K562 (cell line): Measurements from ENCODE around the gene RBM34. TPM values are rescaled to one million over a fixed set of nuclear protein-coding genes. Genes with fewer than 3 reads are reported as not detected.
"Not testable (repeated sequence)": the region's sequence is repeated elsewhere in the genome, so short reads cannot be mapped to it uniquely, and the experiment has no call there.

ENCODE experiments used
- ATAC-seq: fragments of 200-7000 bp; cut with Tn5 transposase; 3 replicates; pipeline ENCODE4 v1.9.1; 2020; ENCODE audit warnings: moderate library complexity
- BruUV-seq: library from RNA; stranded (reverse); fragments of 400-500 nt; replicated peaks from 2 replicates; lab custom pipeline; 2021; lab: Mats Ljungman, UMichigan
- CTCF ChIA-PET: fragments of 300-600 bp; formaldehyde crosslinking; extraction: SDS; loops from one replicate; lab custom pipeline; 2021; ENCODE audit warnings: low intra/inter-chr PET ratio; lab: Yijun Ruan, JAX
- POLR2A ChIA-PET: fragments of 300-600, 350-650 bp; sonication (Branson Sonifier 250); formaldehyde crosslinking; extraction: SDS; loops from one replicate; lab custom pipeline; 2021; ENCODE audit warnings: antibody characterized with exemption, inconsistent platforms; lab: Yijun Ruan, JAX
- DNase-seq, 4 experiments: peaks; one replicate each; pipeline versions ENCODE4 v3.0.0 to v3.0.0-alpha.2; 2011 to 2018; ENCODE audit warnings: low spot score in 3 of 4, mixed read lengths in 3 of 4; ENCODE audit errors: extremely low read depth in 1 of 4
- FAIRE-seq: peaks from 2 replicates; lab custom pipeline; 2011; peaks lifted over from hg19 to GRCh38; lab: Jason Lieb, UNC
- H2AFZ ChIP-seq: 2 replicates; pipeline ENCODE4 v1.6.0; 2011; ENCODE audit warnings: low read depth, low read length, control low read depth, inconsistent platforms
- H3K27ac ChIP-seq: fragments of 200-600 bp; 3 replicates; pipeline ENCODE4 v1.8.0; 2011; ENCODE audit warnings: low read depth, mild to moderate bottlenecking, control low read depth, inconsistent platforms, low read length, moderate library complexity, mixed read lengths; ENCODE audit errors: extremely low read depth
- H3K27me3 ChIP-seq, 2 experiments: fragments of 300-600 bp in 1 of 2; 2 replicates in 1 of 2; 3 replicates in 1 of 2; pipeline versions ENCODE4 v1.6.0 to v1.8.0; 2011; ENCODE audit warnings: inconsistent platforms in 2 of 2, low read length in 2 of 2, mild to moderate bottlenecking in 1 of 2, mixed read lengths in 1 of 2, moderate library complexity in 1 of 2; ENCODE audit not compliant: control insufficient read depth in 2 of 2, insufficient read depth in 2 of 2
- H3K36me3 ChIP-seq: fragments of 300-600 bp; 3 replicates; pipeline ENCODE4 v1.8.0; 2011; ENCODE audit warnings: mild to moderate bottlenecking, low read length, inconsistent platforms; ENCODE audit not compliant: control insufficient read depth, insufficient read depth
- H3K4me1 ChIP-seq, 2 experiments: fragments of 200-600 bp in 1 of 2; replicated peaks in 1 of 2; 2 replicates in 1 of 2; 3 replicates in 1 of 2; pipeline versions ENCODE4 v1.5.1 to v1.8.0; 2011; ENCODE audit warnings: inconsistent platforms in 2 of 2, low read length in 2 of 2, mild to moderate bottlenecking in 1 of 2, mixed read lengths in 1 of 2, moderate library complexity in 1 of 2; ENCODE audit not compliant: control insufficient read depth in 2 of 2, insufficient read depth in 2 of 2
- H3K4me2 ChIP-seq: 2 replicates; pipeline ENCODE4 v1.6.1; 2011; ENCODE audit warnings: low read length, control low read depth, inconsistent platforms, mixed read lengths; ENCODE audit not compliant: insufficient read depth
- H3K4me3 ChIP-seq: fragments of 200-600 bp; sonication (generic), shearing (Covaris generic); 2 replicates; pipeline ENCODE4 v1.5.1; 2016; ENCODE audit warnings: control low read depth, inconsistent platforms
- H3K79me2 ChIP-seq: fragments of 200-600 bp; 3 replicates; pipeline ENCODE4 v1.8.0; 2011; ENCODE audit warnings: low read length, inconsistent platforms; ENCODE audit not compliant: control insufficient read depth, insufficient read depth
- H3K9ac ChIP-seq, 2 experiments: 2 replicates each; pipeline versions ENCODE4 v1.6.0 to v1.6.1; 2011; ENCODE audit warnings: low read depth in 2 of 2, low read length in 2 of 2, control low read depth in 1 of 2, inconsistent platforms in 1 of 2, mild to moderate bottlenecking in 1 of 2, mixed read lengths in 1 of 2; ENCODE audit not compliant: insufficient read depth in 1 of 2
- H3K9me1 ChIP-seq: one replicate; pipeline ENCODE4 v1.6.0; 2011; ENCODE audit warnings: inconsistent platforms, mild to moderate bottlenecking, low read length, moderate library complexity; ENCODE audit not compliant: control insufficient read depth, insufficient read depth
- H3K9me3 ChIP-seq: replicated peaks from 2 replicates; pipeline ENCODE4 v1.5.1; 2011; ENCODE audit warnings: low read depth, low read length, inconsistent platforms; ENCODE audit not compliant: control insufficient read depth, insufficient read depth
- H4K20me1 ChIP-seq: replicated peaks from 2 replicates; pipeline ENCODE4 v1.6.1; 2011; ENCODE audit warnings: low read length, inconsistent platforms, mixed read lengths; ENCODE audit not compliant: control insufficient read depth, insufficient read depth
- CBX1 ChIP-seq: sonication (generic); IDR thresholded peaks from 2 replicates; pipeline ENCODE4 v1.6.1; 2016; ENCODE audit warnings: antibody characterized with exemption, low read depth, mild to moderate bottlenecking
- CEBPB ChIP-seq: fragments of 450-650 bp; IDR thresholded peaks from 2 replicates; pipeline ENCODE4 v1.6.1; 2016; ENCODE audit warnings: missing genetic modification characterization, missing compliant biosample characterization
- CEBPG ChIP-seq, 3 experiments: fragments of 200-800 bp in 1 of 3; sonication (Bioruptor generic) in 1 of 3; sonication (generic) in 1 of 3; formaldehyde crosslinking in 1 of 3; IDR thresholded peaks in 2 of 3; conservative IDR thresholded peaks in 1 of 3; 2 replicates each; pipeline versions ENCODE4 v1.6.1 to v1.8.0; 2016 to 2022; ENCODE audit warnings: missing compliant biosample characterization in 2 of 3, missing genetic modification characterization in 2 of 3, mild to moderate bottlenecking in 1 of 3, missing genetic modification reagents in 1 of 3
- ZNF121 ChIP-seq: sonication (generic); formaldehyde crosslinking; conservative IDR thresholded peaks from 2 replicates; pipeline ENCODE4 v1.8.0; 2022; ENCODE audit warnings: missing genetic modification reagents
- ZNF212 ChIP-seq: fragments of 450-650 bp; formaldehyde crosslinking; IDR thresholded peaks from 2 replicates; pipeline ENCODE4 v1.4.0; 2020; ENCODE audit warnings: mild to moderate bottlenecking
- WGBS: fragments of 100-300 bp; shearing (Covaris generic); methylation state at CpG from one replicate; pipeline ENCODE4 v1.1.6; 2016; ENCODE audit warnings: low coverage, mixed read lengths; ENCODE audit not compliant: insufficient coverage; ENCODE audit errors: missing lambda C conversion rate; 5-methylcytosine and 5-hydroxymethylcytosine counted together
- in situ Hi-C: fragments of 300-500 bp; cut with MboI; formaldehyde crosslinking; loops from 4 replicates; pipeline ENCODE4 v1.15.0; 2018; ENCODE audit warnings: inconsistent platforms, mixed read lengths
- intact Hi-C: fragments of 100-400 bp; cut with micrococcal nuclease; formaldehyde crosslinking; loops from 2 replicates; pipeline ENCODE4 v1.14.2; 2022
- polyA plus RNA-seq, 8 experiments: library from polyadenylated mRNA; depleted of rRNA in 4 of 8; stranded (reverse) in 5 of 8; unstranded in 3 of 8; fragments of >200 nt; fragmentation: Nextera tagmentation in 2 of 8; fragmentation: Illumina TruSeq in 1 of 8; extraction: Ambion mirVana in 2 of 8; extraction: Trizol in 1 of 8; gene quantifications; 2 replicates each; pipeline versions ENCODE4 v1.2.1 to v1.2.3, GENCODE V29; 2011 to 2014; ENCODE audit warnings: inconsistent platforms in 1 of 8, missing spikeins in 1 of 8
- total RNA-seq, 7 experiments: library from RNA; depleted of rRNA in 6 of 7; stranded (reverse); fragments of >200 nt in 6 of 7; fragmentation: Illumina TruSeq in 2 of 7; extraction: Trizol in 2 of 7; gene quantifications; 2 replicates each; pipeline versions ENCODE4 v1.2.1 to v1.2.3, GENCODE V29; 2011 to 2021; ENCODE audit warnings: low replicate concordance in 1 of 7

Gene RBM34
- total and polyA plus RNA-seq, 9 of the 15 experiments (the other 6 are each of a cell fraction or from before 2014, with no cell fraction given), result 64.0 to 178 (median 124) TPM

GRCh38 chr1:235203428-235203827 is 42.4 kb upstream of the RBM34 start:
- FAIRE-seq (no peak), DNase-seq (no peak), ATAC-seq (no peak)
- peaks cover 16% of the 10 kb centered on the region; the same call in 2 of the 3 replicates for H3K36me3 ChIP-seq
- no peak overlapping the region for H3K27ac ChIP-seq
- no peak overlapping the region for H2AFZ ChIP-seq
- H3K9me1 ChIP-seq, result no peaks in the 10 kb centered on the region
- TF ChIP-seq CEBPG (CRISPR knock-in tag; IDR thresholded peaks at IDR 0.05) (no peak), CEBPG (tag; conservative IDR thresholded peaks at IDR 0.05 in 1 of 2, IDR thresholded peaks at IDR 0.05 in 1 of 2) (peak; percentile 28 to 92; a peak in 3 of 4 replicates), CBX1 (no peak), CEBPB (tag) (peak; percentile 63; the same call in 1 of the 2 replicates), ZNF212 (CRISPR knock-in tag) (no peak)
- H3K4me3 ChIP-seq, result no peak overlapping the region
- POLR2A ChIA-PET, result no interaction called here
- intact Hi-C loops (no loop called here), in situ Hi-C loops (no loop called here)
- WGBS, result 84% methylated on average over 1 of the region's 1 CpG
- H4K20me1 ChIP-seq, result no peaks in the 10 kb centered on the region
- no peak overlapping the region for H3K4me2 ChIP-seq
- H3K79me2 ChIP-seq, result no peaks in the 10 kb centered on the region
- BruUV-seq, result no TSS peak
- no peaks in the 10 kb centered on the region for H3K27me3 ChIP-seq
- no peaks in the 10 kb centered on the region for H3K9me3 ChIP-seq
- H3K4me1 ChIP-seq, result peaks cover 0 to 15% of the 10 kb centered on the region in 2 experiments; a peak in 2 of 5 replicates
- no peak overlapping the region for H3K9ac ChIP-seq
- CTCF ChIA-PET, result interaction anchor here (1.1 kb wide), 1 partner anchor 580 kb away, joined by 3 read pairs; no protein-coding TSS in a partner anchor

GRCh38 chr1:235202447-235202846 is 41.4 kb upstream of the RBM34 start:
- H3K9me1 ChIP-seq, POLR2A ChIA-PET, H3K27me3 ChIP-seq, H3K4me3 ChIP-seq, H3K9ac ChIP-seq, FAIRE-seq, CTCF ChIA-PET, ATAC-seq: not testable (repeated sequence)
- peaks cover 16% of the 10 kb centered on the region; the same call in 2 of the 3 replicates for H3K36me3 ChIP-seq
- H3K4me1 ChIP-seq, result peaks cover 0 to 12% of the 10 kb centered on the region in 2 experiments; a peak in 2 of 5 replicates
- TF ChIP-seq ZNF121 (CRISPR knock-in tag), result 0 out of 2 replicates have a peak, but pooled peaks have one; percentile 35
- TF ChIP-seq, all 486 proteins: peak for 1; not testable (repeated sequence) for 485
- intact Hi-C loops, DNase-seq, H3K9me3 ChIP-seq, H2AFZ ChIP-seq, H3K27ac ChIP-seq, H3K79me2 ChIP-seq, H4K20me1 ChIP-seq, H3K4me2 ChIP-seq, BruUV-seq, in situ Hi-C loops: not testable (repeated sequence)
- WGBS, result 95% methylated on average over 5 of the region's 5 CpGs
